Loucy (cell line): ENCODE data around the gene PDYN.

ENCODE experiments used
- H2AFZ ChIP-seq: fragments of 200-600 bp; sonication (generic); 2 replicates; pipeline ENCODE4 v1.6.0; 2016; ENCODE audit warnings: antibody characterized with exemption, mild to moderate bottlenecking, low read length, moderate library complexity
- H3F3A ChIP-seq: fragments of 200-600 bp; 2 replicates; pipeline ENCODE4 v1.6.0; 2016; ENCODE audit warnings: antibody characterized with exemption, low read depth, mild to moderate bottlenecking
- H3K27me3 ChIP-seq: fragments of 200-600 bp; sonication (generic); 2 replicates; pipeline ENCODE4 v1.6.1; 2014; ENCODE audit warnings: low read length, mild to moderate bottlenecking; ENCODE audit not compliant: insufficient read depth, poor library complexity, severe bottlenecking
- H3K36me3 ChIP-seq: fragments of 200-600 bp; sonication (generic); 2 replicates; pipeline ENCODE4 v1.6.1; 2016; ENCODE audit warnings: low read length; ENCODE audit not compliant: insufficient read depth
- H3K4me1 ChIP-seq: fragments of 200-600 bp; sonication (generic); 2 replicates; pipeline ENCODE4 v1.5.1; 2014; ENCODE audit warnings: low read length, mild to moderate bottlenecking; ENCODE audit not compliant: insufficient read depth, poor library complexity, severe bottlenecking
- H3K4me2 ChIP-seq: fragments of 200-600 bp; sonication (generic); 2 replicates; pipeline ENCODE4 v1.6.0; 2014; ENCODE audit warnings: antibody characterized with exemption, low read length, low read depth, mild to moderate bottlenecking; ENCODE audit not compliant: poor library complexity, severe bottlenecking
- H3K4me3 ChIP-seq: fragments of 200-600 bp; sonication (generic); 2 replicates; pipeline ENCODE4 v1.5.1; 2014; ENCODE audit warnings: low read length, mild to moderate bottlenecking, mixed read lengths; ENCODE audit not compliant: poor library complexity, severe bottlenecking
- H3K79me2 ChIP-seq: fragments of 200-600 bp; sonication (generic); 2 replicates; pipeline ENCODE4 v1.6.1; 2014; ENCODE audit warnings: low read length; ENCODE audit not compliant: insufficient read depth
- H3K9ac ChIP-seq: fragments of 200-600 bp; sonication (generic); 2 replicates; pipeline ENCODE4 v1.6.0; 2014; ENCODE audit warnings: mild to moderate bottlenecking, low read depth, low read length, moderate library complexity; ENCODE audit not compliant: poor library complexity, severe bottlenecking
- H3K9me2 ChIP-seq: fragments of 200-600 bp; sonication (generic); replicated peaks from 2 replicates; pipeline ENCODE4 v1.6.1; 2016; ENCODE audit warnings: low read depth, low read length, mixed read lengths
- H3K9me3 ChIP-seq: fragments of 200-600 bp; sonication (generic); 2 replicates; pipeline ENCODE4 v1.6.1; 2014; ENCODE audit warnings: mild to moderate bottlenecking, antibody characterized with exemption, low read length, low read depth; ENCODE audit not compliant: insufficient read depth
- H4K20me1 ChIP-seq: fragments of 200-600 bp; sonication (generic); 2 replicates; pipeline ENCODE4 v1.6.0; 2014; ENCODE audit warnings: antibody characterized with exemption, low read length, mild to moderate bottlenecking; ENCODE audit not compliant: insufficient read depth, poor library complexity, severe bottlenecking
- EZH2phosphoT487 ChIP-seq: fragments of 200-600 bp; IDR thresholded peaks from 2 replicates; pipeline ENCODE4 v1.6.1; 2018; ENCODE audit warnings: antibody characterized with exemption, mild to moderate bottlenecking, moderate library complexity, borderline replicate concordance
- TF ChIP-seq, protein P1 (sequence below): fragments of 200-600 bp; sonication (generic); conservative IDR thresholded peaks from 2 replicates; pipeline ENCODE4 v1.5.1; 2014; ENCODE audit warnings: mild to moderate bottlenecking, antibody characterized with exemption, low read length

Gene PDYN

GRCh38 chr20:2002365-2002764, 8.5 kb upstream of the PDYN start:
- Histone ChIP-seq H3K9me2 (no peaks in the 10 kb centered on the region), H2AFZ (no peak overlapping the region), H3K36me3 (no peaks in the 10 kb centered on the region), H3K4me2 (no peak overlapping the region), H3K27me3 (no peaks in the 10 kb centered on the region), H3K9ac (no peak overlapping the region), H4K20me1 (no peaks in the 10 kb centered on the region), H3K4me3 (no peak overlapping the region), H3K4me1 (no peaks in the 10 kb centered on the region), H3K79me2 (no peaks in the 10 kb centered on the region), H3K9me3 (no peaks in the 10 kb centered on the region), H3F3A (no peaks in the 10 kb centered on the region)
- no peak for TF ChIP-seq EZH2phosphoT487
- TF ChIP-seq, protein P1, sequence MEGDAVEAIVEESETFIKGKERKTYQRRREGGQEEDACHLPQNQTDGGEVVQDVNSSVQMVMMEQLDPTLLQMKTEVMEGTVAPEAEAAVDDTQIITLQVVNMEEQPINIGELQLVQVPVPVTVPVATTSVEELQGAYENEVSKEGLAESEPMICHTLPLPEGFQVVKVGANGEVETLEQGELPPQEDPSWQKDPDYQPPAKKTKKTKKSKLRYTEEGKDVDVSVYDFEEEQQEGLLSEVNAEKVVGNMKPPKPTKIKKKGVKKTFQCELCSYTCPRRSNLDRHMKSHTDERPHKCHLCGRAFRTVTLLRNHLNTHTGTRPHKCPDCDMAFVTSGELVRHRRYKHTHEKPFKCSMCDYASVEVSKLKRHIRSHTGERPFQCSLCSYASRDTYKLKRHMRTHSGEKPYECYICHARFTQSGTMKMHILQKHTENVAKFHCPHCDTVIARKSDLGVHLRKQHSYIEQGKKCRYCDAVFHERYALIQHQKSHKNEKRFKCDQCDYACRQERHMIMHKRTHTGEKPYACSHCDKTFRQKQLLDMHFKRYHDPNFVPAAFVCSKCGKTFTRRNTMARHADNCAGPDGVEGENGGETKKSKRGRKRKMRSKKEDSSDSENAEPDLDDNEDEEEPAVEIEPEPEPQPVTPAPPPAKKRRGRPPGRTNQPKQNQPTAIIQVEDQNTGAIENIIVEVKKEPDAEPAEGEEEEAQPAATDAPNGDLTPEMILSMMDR = no peak

DNA sequence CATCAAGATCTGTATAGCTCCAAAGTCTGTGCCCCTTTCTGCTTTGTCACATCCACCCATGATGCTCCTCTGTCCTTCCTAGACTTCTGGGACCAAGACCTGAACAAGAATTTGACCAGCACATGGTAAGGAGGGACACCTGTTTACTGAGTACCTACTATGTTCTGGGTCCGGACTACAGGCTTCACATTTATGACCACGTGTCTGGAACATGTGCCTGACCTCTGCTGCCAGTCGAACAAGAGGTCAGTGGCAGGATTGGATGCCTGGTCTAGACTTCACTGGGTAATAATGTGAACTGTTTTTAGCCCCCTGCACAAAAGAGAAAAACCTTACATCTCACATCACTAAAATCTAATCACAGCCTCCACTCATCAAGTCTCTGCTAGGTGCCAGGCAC, 7.3 kb upstream of the PDYN start:
- TF ChIP-seq EZH2phosphoT487 = no peak
- TF ChIP-seq, protein P1 = no peak
- no peaks in the 10 kb centered on the region for H3K36me3 ChIP-seq
- no peaks in the 10 kb centered on the region for H3F3A ChIP-seq
- H3K27me3 ChIP-seq = no peaks in the 10 kb centered on the region
- H3K79me2 ChIP-seq = no peaks in the 10 kb centered on the region
- H3K9me3 ChIP-seq = no peaks in the 10 kb centered on the region
- H3K9me2 ChIP-seq = no peaks in the 10 kb centered on the region
- no peaks in the 10 kb centered on the region for H3K4me1 ChIP-seq
- no peak overlapping the region for H3K4me2 ChIP-seq
- H2AFZ ChIP-seq = no peak overlapping the region
- H4K20me1 ChIP-seq = no peaks in the 10 kb centered on the region
- no peak overlapping the region for H3K4me3 ChIP-seq
- H3K9ac ChIP-seq = no peak overlapping the region

- H3K4me2 ChIP-seq = no peak overlapping the region
- no peaks in the 10 kb centered on the region for H3K36me3 ChIP-seq
- H3K4me1 ChIP-seq = no peaks in the 10 kb centered on the region
- no peak overlapping the region for H3K9ac ChIP-seq
- no peak for TF ChIP-seq EZH2phosphoT487
- TF ChIP-seq, protein P1 = no peak
- no peaks in the 10 kb centered on the region for H4K20me1 ChIP-seq
- no peaks in the 10 kb centered on the region for H3K79me2 ChIP-seq
- no peaks in the 10 kb centered on the region for H3K9me2 ChIP-seq
- no peaks in the 10 kb centered on the region for H3F3A ChIP-seq
- no peak overlapping the region for H3K4me3 ChIP-seq
- no peak overlapping the region for H2AFZ ChIP-seq
- no peaks in the 10 kb centered on the region for H3K9me3 ChIP-seq
- H3K27me3 ChIP-seq = no peaks in the 10 kb centered on the region
These were observed 6.4 kb upstream of the PDYN start for GRCh38 chr20:2000285-2000684.
